Measurements from ENCODE around the gene ATAD3B.
"Not testable (repeated sequence)": the region's sequence is repeated elsewhere in the genome, so short reads cannot be mapped to it uniquely, and the experiment has no call there.

GRCh38 chr1:1456683-1457255 lies 14.8 kb upstream of the ATAD3B start:
- TF ChIP-seq CTCF (IDR thresholded peaks at IDR 0.05; ENCODE audit: low read depth, low read length, missing input control); YY1 (IDR thresholded peaks at IDR 0.05); REST (IDR thresholded peaks at IDR 0.05); EGR1 (IDR thresholded peaks at IDR 0.05; ENCODE audit: low read depth in 2 of 2); JUND (IDR thresholded peaks at IDR 0.05); ATF3 (IDR thresholded peaks at IDR 0.05); MAX (IDR thresholded peaks at IDR 0.05): not testable (repeated sequence)
- TF ChIP-seq RXRA (IDR thresholded peaks at IDR 0.05): peak in 1 of 2 donors; percentile 64

Data from liver (tissue), 3 donors.